ENCODE measurements around the gene DDX54.

Gene DDX54

DNA sequence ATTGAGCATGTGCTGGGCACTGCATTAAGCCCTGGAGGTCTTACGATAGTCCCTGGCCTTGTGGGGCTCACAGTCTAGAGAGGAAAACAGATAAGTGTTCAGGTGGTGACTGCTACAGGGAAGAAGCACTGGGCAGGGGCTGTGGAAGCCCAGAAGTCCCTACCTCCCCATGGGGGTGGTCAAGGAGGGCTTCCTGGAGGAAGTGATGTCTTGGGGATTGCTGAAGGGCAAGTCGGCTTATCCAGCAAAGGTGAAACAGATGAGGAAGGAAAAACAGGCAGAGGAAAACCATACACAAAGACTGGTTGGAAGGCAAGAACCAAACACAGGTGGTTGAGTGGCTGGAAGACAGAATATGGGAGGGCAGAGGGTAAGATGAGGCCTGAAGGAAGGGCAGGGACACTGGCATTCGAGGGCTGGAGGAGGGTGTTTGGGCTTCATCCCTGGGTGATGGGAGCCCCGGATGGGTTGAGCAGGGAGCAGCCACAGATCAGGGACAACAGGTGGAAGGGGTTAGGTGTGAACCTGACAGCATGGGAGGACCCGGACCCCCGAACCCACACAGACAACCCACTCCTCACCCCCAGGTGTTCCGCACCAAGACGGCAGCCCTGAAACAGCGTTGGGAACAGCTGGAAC lies 33.0 kb downstream of the DDX54 start:
- H3K27ac ChIP-seq (ENCODE audit: low read depth, low read length, poor library complexity, severe bottlenecking) = peak overlapping the region; percentile 92
- peaks cover 9% of the 10 kb centered on the region for H3F3A ChIP-seq (ENCODE audit: insufficient read depth, low read length)
- H3K9me3 ChIP-seq (ENCODE audit: low read length) = no peaks in the 10 kb centered on the region
- peaks cover 7% of the 10 kb centered on the region for H3K79me2 ChIP-seq (ENCODE audit: insufficient read depth, low read length)
- TF ChIP-seq EZH2 (IDR thresholded peaks at IDR 0.05; ENCODE audit: borderline replicate concordance, low read length) = no peak
- H3K4me3 ChIP-seq (ENCODE audit: low read depth, low read length, poor library complexity, severe bottlenecking) = peak overlapping the region; percentile 88
- peaks cover 64% of the 10 kb centered on the region for H3K4me1 ChIP-seq (ENCODE audit: insufficient read depth, low read length, severe bottlenecking)
- H3K27me3 ChIP-seq (ENCODE audit: insufficient read depth, low read length) = no peaks in the 10 kb centered on the region
- H3K9me2 ChIP-seq (ENCODE audit: low read depth, low read length) = no peaks in the 10 kb centered on the region
- no peak overlapping the region for H2AFZ ChIP-seq (ENCODE audit: low read length)
- no peaks in the 10 kb centered on the region for H4K20me1 ChIP-seq (ENCODE audit: insufficient read depth, low read length)
- peak overlapping the region; percentile 99 for H3K9ac ChIP-seq (ENCODE audit: low read length)
- peak overlapping the region; percentile 79 for H3K4me2 ChIP-seq (ENCODE audit: low read length)
- H3K36me3 ChIP-seq (ENCODE audit: insufficient read depth, low read length) = peaks cover 11% of the 10 kb centered on the region; the same call in 1 of the 2 replicates

DNA sequence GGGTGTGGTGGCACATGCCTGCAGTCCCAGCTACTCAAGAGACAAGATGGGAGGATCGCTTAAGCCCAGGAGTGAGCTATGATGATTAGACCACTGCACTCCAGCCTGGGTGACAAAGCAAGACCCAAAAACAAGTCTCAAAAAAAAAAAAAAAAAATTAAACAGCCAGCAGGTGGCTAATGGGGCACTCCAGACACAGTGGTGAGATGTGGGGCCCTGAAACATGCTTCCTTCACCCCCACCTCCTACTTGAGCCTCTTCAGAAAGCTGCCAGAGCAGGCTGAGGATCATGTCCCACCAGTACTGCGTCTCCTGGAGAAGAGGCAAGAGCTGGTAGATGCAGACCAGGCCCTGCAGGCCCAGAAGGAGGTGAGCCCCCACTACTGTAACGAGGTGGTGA lies 33.6 kb downstream of the DDX54 start:
- peaks cover 58% of the 10 kb centered on the region for H3K4me1 ChIP-seq (ENCODE audit: insufficient read depth, low read length, severe bottlenecking)
- H3K4me2 ChIP-seq (ENCODE audit: low read length) = peak overlapping the region; percentile 79
- H3K9ac ChIP-seq (ENCODE audit: low read length) = peak overlapping the region; percentile 99
- TF ChIP-seq, protein P1, sequence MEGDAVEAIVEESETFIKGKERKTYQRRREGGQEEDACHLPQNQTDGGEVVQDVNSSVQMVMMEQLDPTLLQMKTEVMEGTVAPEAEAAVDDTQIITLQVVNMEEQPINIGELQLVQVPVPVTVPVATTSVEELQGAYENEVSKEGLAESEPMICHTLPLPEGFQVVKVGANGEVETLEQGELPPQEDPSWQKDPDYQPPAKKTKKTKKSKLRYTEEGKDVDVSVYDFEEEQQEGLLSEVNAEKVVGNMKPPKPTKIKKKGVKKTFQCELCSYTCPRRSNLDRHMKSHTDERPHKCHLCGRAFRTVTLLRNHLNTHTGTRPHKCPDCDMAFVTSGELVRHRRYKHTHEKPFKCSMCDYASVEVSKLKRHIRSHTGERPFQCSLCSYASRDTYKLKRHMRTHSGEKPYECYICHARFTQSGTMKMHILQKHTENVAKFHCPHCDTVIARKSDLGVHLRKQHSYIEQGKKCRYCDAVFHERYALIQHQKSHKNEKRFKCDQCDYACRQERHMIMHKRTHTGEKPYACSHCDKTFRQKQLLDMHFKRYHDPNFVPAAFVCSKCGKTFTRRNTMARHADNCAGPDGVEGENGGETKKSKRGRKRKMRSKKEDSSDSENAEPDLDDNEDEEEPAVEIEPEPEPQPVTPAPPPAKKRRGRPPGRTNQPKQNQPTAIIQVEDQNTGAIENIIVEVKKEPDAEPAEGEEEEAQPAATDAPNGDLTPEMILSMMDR (IDR thresholded peaks at IDR 0.05; ENCODE audit: low read length) = no peak
- TF ChIP-seq EZH2 (IDR thresholded peaks at IDR 0.05; ENCODE audit: borderline replicate concordance, low read length) = no peak
- no peaks in the 10 kb centered on the region for H4K20me1 ChIP-seq (ENCODE audit: insufficient read depth, low read length)
- H3K27me3 ChIP-seq (ENCODE audit: insufficient read depth, low read length) = no peaks in the 10 kb centered on the region
- H3K79me2 ChIP-seq (ENCODE audit: insufficient read depth, low read length) = peaks cover 7% of the 10 kb centered on the region
- peak overlapping the region; percentile 92 for H3K27ac ChIP-seq (ENCODE audit: low read depth, low read length, poor library complexity, severe bottlenecking)
- H3K36me3 ChIP-seq (ENCODE audit: insufficient read depth, low read length) = peaks cover 5% of the 10 kb centered on the region; the same call in 1 of the 2 replicates
- no peaks in the 10 kb centered on the region for H3K9me2 ChIP-seq (ENCODE audit: low read depth, low read length)
- H3F3A ChIP-seq (ENCODE audit: insufficient read depth, low read length) = peaks cover 8% of the 10 kb centered on the region
- peak overlapping the region; percentile 88 for H3K4me3 ChIP-seq (ENCODE audit: low read depth, low read length, poor library complexity, severe bottlenecking)
- H3K9me3 ChIP-seq (ENCODE audit: low read length) = no peaks in the 10 kb centered on the region
- H2AFZ ChIP-seq (ENCODE audit: low read length) = no peak overlapping the region

DNA sequence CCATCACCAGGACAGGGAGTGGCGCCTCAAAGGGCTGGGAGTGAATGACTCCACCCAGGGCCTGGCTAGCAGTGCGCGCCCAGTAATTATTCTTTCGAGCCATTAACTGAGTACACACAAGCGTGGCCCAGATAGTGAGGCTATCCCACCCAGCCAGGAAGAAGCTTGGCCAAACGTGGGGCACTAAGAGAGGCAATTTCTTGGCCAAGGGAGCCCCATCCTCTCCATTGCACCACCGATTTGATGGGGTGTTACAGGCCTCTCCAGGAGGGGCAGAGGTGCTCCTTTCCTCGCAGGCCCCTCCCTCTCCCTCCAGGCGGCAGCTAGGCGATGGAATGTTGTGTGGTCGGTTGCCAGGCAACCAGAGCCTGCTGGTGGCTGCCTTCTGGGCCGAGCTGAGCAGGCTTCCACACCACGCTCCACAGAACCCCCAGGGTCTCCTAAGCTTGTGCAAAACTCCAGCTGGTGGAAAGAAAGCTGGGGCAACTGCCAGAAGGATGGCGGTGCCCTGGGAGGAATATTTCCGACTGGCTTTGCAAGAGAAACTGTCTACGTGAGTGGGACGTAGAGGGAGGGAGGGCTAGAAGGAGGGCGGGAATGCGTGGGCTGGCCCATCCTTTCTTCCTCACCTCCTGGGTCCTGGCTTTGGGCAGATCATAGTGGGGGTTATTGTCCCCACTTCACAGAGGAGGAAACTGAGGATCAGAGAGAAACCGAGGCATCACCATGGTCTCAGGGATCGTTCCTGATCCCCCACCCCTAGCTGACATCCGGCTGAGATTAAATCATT lies 35.7 kb downstream of the DDX54 start, which contains the start of gene CFAP73:
TSS of gene CFAP73 (plus strand) at position 364 of the 790 bp plus-strand sequence. CDS start at position 498, 134 bp downstream.
- Histone ChIP-seq H3F3A (ENCODE audit: insufficient read depth, low read length) (peaks cover 4% of the 10 kb centered on the region; the same call in 1 of the 2 replicates), H3K9me3 (ENCODE audit: low read length) (no peaks in the 10 kb centered on the region; the same call in 1 of the 2 replicates), H2AFZ (ENCODE audit: low read length) (no peak within 1 kb of the TSS), H3K4me2 (ENCODE audit: low read length) (peak within 1 kb of the TSS; percentile 20; the same call in 1 of the 2 replicates), H3K36me3 (ENCODE audit: insufficient read depth, low read length) (no peaks in the 10 kb centered on the region), H3K27ac (ENCODE audit: low read depth, low read length, poor library complexity, severe bottlenecking) (peak within 1 kb of the TSS; percentile 34), H3K27me3 (ENCODE audit: insufficient read depth, low read length) (no peaks in the 10 kb centered on the region), H3K9me2 (ENCODE audit: low read depth, low read length) (no peaks in the 10 kb centered on the region), H3K4me3 (ENCODE audit: low read depth, low read length, poor library complexity, severe bottlenecking) (no peak within 1 kb of the TSS), H3K9ac (ENCODE audit: low read length) (no peak within 1 kb of the TSS; the same call in 1 of the 2 replicates), H3K4me1 (ENCODE audit: insufficient read depth, low read length, severe bottlenecking) (peaks cover 41% of the 10 kb centered on the region), H3K79me2 (ENCODE audit: insufficient read depth, low read length) (peaks cover 7% of the 10 kb centered on the region), H4K20me1 (ENCODE audit: insufficient read depth, low read length) (no peaks in the 10 kb centered on the region)
- TF ChIP-seq, protein P1 (IDR thresholded peaks at IDR 0.05; ENCODE audit: low read length) = no peak
- no peak for TF ChIP-seq EZH2 (IDR thresholded peaks at IDR 0.05; ENCODE audit: borderline replicate concordance, low read length)
